Nephron progenitor cell (in vitro differentiated cells): ENCODE results near the gene CPSF2.
A peak's percentile ranks its signal among the peaks of the same experiment; 100 is the strongest.

ENCODE experiments used
- DNase-seq: peaks from one replicate; pipeline ENCODE4 v3.0.0; 2021
- H3K27ac Mint-ChIP-seq: 2 replicates; pipeline ENCODE4 v1.8.0; 2021; ENCODE audit warnings: mild to moderate bottlenecking, moderate library complexity, mixed read lengths
- H3K27me3 Mint-ChIP-seq: 2 replicates; pipeline ENCODE4 v1.8.0; 2021; ENCODE audit warnings: mild to moderate bottlenecking, low read depth, mixed read lengths; ENCODE audit not compliant: poor library complexity
- H3K36me3 Mint-ChIP-seq: 2 replicates; pipeline ENCODE4 v1.8.0; 2021; ENCODE audit warnings: low read depth, mixed read lengths
- H3K4me1 Mint-ChIP-seq: 2 replicates; pipeline ENCODE4 v1.8.0; 2021; ENCODE audit warnings: mixed read lengths
- H3K4me3 Mint-ChIP-seq: 2 replicates; pipeline ENCODE4 v1.8.0; 2021; ENCODE audit warnings: mild to moderate bottlenecking, moderate library complexity, mixed read lengths
- H3K9me3 Mint-ChIP-seq: 2 replicates; pipeline ENCODE4 v1.8.0; 2021; ENCODE audit warnings: mild to moderate bottlenecking, moderate library complexity, mixed read lengths
- TF ChIP-seq, protein P1 (sequence below): fragments of 200-600 bp; sonication (generic); IDR thresholded peaks from 2 replicates; pipeline ENCODE4 v1.5.0; 2021; ENCODE audit warnings: antibody characterized with exemption

The CPSF2 gene

DNA sequence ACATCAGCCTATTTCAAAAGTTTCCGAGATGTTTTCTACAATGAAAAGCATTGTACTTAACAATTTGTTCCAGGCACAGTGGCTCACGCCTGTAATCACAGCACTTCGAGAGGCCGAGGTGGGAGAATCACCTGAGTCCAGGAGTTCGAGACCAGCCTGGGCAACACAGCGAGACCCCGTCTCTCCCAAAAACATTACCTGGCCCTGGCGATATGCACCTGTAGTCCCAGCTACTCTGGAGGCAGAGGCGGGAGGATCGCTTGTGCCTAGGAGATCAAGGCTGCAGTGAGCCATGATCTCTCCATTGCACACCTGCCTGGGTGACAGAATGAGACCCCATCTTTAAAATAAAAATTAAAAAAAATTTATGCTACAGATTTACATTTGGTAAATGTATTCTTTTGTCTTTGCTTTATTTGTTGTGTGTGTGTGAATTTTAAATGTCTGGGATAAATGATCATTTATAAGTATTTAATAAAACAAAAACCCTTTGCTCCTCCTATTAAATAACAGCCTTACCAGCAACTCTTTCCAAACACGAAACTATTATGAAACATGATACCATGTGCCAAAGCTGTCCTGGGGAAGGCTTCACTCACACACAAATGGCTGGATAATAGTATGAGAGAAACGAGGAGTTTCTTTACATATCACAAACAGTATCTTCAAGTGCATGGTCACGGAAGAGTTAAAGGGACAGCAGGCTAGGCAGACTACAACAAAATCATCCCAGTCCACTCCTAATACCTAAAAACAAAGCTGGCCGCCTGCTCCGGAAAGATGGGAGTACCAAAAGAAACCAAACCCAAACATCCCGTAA lies 16.5 kb upstream of the CPSF2 start:
- H3K4me1 Mint-ChIP-seq = peaks cover 44% of the 10 kb centered on the region
- no peak for DNase-seq
- H3K9me3 Mint-ChIP-seq = no peaks in the 10 kb centered on the region
- peak overlapping the region; percentile 99 for H3K4me3 Mint-ChIP-seq
- peaks cover 8% of the 10 kb centered on the region for H3K27me3 Mint-ChIP-seq
- TF ChIP-seq, protein P1, sequence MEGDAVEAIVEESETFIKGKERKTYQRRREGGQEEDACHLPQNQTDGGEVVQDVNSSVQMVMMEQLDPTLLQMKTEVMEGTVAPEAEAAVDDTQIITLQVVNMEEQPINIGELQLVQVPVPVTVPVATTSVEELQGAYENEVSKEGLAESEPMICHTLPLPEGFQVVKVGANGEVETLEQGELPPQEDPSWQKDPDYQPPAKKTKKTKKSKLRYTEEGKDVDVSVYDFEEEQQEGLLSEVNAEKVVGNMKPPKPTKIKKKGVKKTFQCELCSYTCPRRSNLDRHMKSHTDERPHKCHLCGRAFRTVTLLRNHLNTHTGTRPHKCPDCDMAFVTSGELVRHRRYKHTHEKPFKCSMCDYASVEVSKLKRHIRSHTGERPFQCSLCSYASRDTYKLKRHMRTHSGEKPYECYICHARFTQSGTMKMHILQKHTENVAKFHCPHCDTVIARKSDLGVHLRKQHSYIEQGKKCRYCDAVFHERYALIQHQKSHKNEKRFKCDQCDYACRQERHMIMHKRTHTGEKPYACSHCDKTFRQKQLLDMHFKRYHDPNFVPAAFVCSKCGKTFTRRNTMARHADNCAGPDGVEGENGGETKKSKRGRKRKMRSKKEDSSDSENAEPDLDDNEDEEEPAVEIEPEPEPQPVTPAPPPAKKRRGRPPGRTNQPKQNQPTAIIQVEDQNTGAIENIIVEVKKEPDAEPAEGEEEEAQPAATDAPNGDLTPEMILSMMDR = no peak
- no peaks in the 10 kb centered on the region for H3K36me3 Mint-ChIP-seq
- peak overlapping the region; percentile 94 for H3K27ac Mint-ChIP-seq

DNA sequence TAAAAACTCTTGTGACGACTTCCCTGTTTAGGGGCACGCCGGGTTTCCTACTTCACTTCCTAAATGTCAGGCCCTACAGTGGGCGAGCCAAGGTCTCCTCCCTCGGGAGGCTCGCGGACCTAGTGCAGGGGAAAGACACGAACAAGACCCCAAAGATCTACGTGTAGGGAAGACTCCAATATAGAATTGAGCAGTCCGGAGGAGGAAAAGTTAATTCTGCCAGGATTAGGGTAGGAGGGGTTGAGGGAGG lies 16.0 kb upstream of the CPSF2 start:
- peak; percentile 40 for DNase-seq
- Mint-ChIP-seq H3K9me3 (no peaks in the 10 kb centered on the region), H3K27me3 (peaks cover 8% of the 10 kb centered on the region), H3K4me1 (peaks cover 44% of the 10 kb centered on the region), H3K27ac (peak overlapping the region; percentile 94), H3K4me3 (peak overlapping the region; percentile 99), H3K36me3 (no peaks in the 10 kb centered on the region)
- TF ChIP-seq, protein P1 = no peak

DNA sequence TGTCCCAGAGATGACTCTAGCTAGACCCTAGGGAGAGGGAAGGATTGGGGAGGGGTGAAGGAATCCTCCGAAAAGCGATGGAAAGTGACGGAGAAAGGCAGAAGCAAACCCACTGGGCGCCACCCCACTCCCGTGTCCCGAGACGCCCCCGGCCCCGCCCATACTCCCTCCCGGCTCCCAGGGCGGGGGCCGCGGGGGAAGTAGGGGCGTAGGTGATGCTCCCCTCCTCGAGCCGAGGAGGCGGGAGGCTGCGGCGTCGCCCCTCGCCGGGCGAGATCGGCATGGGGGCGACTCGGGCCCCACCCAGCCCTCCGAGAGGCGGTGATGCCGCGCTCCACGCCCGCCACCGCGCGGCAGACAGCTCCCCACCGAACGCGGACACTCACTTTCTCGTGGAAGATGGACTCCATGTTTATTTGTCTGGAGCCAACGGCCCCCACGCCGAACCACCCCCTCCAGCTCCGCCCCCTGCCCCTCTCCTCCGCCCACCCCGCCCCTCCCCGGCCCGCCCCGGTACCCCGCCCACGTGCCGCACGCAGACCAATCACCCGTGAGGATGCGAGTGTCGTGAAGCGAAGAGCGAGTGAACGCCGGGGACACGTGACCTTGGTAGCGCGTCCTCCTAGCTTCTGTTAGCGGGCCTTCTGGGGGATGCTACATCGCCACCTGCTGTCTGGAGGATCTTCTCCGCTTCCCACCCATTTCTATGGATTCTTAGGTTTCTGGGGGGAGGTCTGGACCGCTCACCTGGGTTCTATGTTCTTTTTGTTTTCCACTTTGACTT lies 15.4 kb upstream of the CPSF2 start, which contains the start of gene ATXN3:
ATXN3 (minus strand) TSS at position 440 of the 784 bp plus-strand sequence; CDS start at position 410, 30 bp downstream.
- peak; percentile 90 for DNase-seq
- H3K27me3 Mint-ChIP-seq = peaks cover 8% of the 10 kb centered on the region
- peaks cover 44% of the 10 kb centered on the region for H3K4me1 Mint-ChIP-seq
- H3K27ac Mint-ChIP-seq = peak within 1 kb of the TSS; percentile 94
- H3K36me3 Mint-ChIP-seq = no peaks in the 10 kb centered on the region
- TF ChIP-seq, protein P1 = peak; percentile 48
- H3K4me3 Mint-ChIP-seq = peak within 1 kb of the TSS; percentile 99
- no peaks in the 10 kb centered on the region for H3K9me3 Mint-ChIP-seq

DNA sequence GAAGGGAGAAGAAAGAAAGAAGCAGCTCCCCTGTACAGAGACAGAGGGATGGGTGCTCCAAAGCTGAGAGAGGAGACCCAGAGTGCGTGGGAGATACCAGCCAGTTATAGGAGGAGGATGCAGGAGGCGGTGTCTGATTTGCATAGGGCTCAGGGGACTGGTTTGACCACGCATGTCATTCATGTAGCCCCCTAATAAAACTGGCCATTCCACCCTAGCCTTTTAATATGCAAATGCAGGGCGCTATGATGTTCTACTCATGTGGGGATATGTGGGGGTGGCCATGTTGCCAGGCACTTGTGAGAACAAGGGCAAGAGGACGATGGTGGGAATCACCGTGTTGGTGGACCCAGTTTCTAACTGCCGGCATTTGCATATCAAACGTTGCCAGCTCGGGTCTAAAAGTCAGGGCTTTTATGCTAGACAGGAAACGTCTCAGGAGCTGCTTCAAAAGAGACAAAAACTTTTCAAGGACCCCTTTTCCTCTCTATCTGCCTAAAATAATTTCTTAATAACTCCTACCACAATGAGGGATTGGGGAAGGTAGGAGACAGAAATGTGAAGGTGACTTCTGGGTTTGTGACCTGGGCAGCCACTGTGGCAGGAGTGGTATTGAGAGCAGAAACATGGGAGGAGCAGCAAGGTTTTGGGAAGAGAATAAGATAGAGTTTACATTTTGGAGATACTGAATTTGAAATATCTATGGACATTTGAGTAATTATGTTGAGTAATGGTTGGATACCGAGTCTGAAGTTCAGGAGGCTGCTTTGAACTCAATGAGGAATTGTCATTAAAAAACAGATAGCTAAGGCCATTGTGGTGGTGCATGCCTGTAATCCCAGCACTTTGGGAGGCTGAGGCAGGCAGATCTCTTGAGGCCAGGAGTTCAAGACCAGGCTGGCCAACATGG lies 13.2 kb upstream of the CPSF2 start:
- peaks cover 32% of the 10 kb centered on the region for H3K4me1 Mint-ChIP-seq
- TF ChIP-seq, protein P1 = no peak
- DNase-seq = peak; percentile 27
- H3K36me3 Mint-ChIP-seq = no peaks in the 10 kb centered on the region
- no peaks in the 10 kb centered on the region for H3K9me3 Mint-ChIP-seq
- peak overlapping the region; percentile 10 for H3K4me3 Mint-ChIP-seq
- H3K27ac Mint-ChIP-seq = peak overlapping the region; percentile 79
- peaks cover 5% of the 10 kb centered on the region for H3K27me3 Mint-ChIP-seq

DNA sequence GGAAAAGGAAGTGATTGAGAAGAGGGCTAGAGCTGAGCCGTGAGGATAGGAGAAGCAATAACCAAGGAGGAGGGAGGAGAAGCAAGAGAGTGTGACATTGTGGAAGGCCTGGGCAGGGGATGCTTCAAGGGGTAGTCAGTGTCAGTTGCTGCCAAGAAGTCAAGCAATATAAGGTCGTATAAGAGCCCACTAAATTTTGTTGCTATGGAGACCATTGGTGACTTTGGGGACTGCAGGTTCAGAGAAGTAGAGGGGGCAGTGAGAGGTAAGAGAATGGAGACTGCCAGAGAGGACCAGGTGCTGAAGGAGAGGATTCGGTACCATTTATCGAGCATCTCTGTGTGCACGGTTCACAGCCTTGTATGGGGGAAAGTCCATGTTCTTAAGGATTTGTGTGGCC lies 12.3 kb upstream of the CPSF2 start:
- peaks cover 5% of the 10 kb centered on the region for H3K27me3 Mint-ChIP-seq
- no peaks in the 10 kb centered on the region for H3K9me3 Mint-ChIP-seq
- H3K36me3 Mint-ChIP-seq = no peaks in the 10 kb centered on the region
- peaks cover 28% of the 10 kb centered on the region for H3K4me1 Mint-ChIP-seq
- no peak overlapping the region for H3K4me3 Mint-ChIP-seq
- no peak overlapping the region for H3K27ac Mint-ChIP-seq
- TF ChIP-seq, protein P1 = no peak
- DNase-seq = no peak
